Measurements from ENCODE around the gene CD164L2.

Gene CD164L2

GRCh38 chr1:27397110-27397509, 14.0 kb upstream of the CD164L2 start:
- H3K36me3 ChIP-seq (ENCODE audit: insufficient read depth), result no peaks in the 10 kb centered on the region
- no peaks in the 10 kb centered on the region for H3K79me2 ChIP-seq (ENCODE audit: insufficient read depth, low read depth)
- no peak for TF ChIP-seq CTCF (conservative IDR thresholded peaks at IDR 0.05; ENCODE audit: low read depth, low read length)
- no peaks in the 10 kb centered on the region for H4K20me1 ChIP-seq (ENCODE audit: insufficient read depth)
- no peak overlapping the region for H2AFZ ChIP-seq (ENCODE audit: low read depth)
- no peak overlapping the region for H3K4me2 ChIP-seq
- H3K9ac ChIP-seq, result no peak overlapping the region
- H3K27me3 ChIP-seq (ENCODE audit: insufficient read depth, low read depth), result no peaks in the 10 kb centered on the region
- no peak overlapping the region for H3K27ac ChIP-seq
- peaks cover 7% of the 10 kb centered on the region for H3K4me1 ChIP-seq (ENCODE audit: low read depth, poor library complexity, severe bottlenecking)
- H3K4me3 ChIP-seq (IDR thresholded peaks at IDR 0.05; ENCODE audit: insufficient read depth, low read depth, low read length), result no peak overlapping the region

- no peak overlapping the region for H3K4me2 ChIP-seq
- TF ChIP-seq CTCF (conservative IDR thresholded peaks at IDR 0.05; ENCODE audit: low read depth, low read length), result peak; percentile 94
- H3K27me3 ChIP-seq (ENCODE audit: insufficient read depth, low read depth), result no peaks in the 10 kb centered on the region
- no peak overlapping the region for H3K9ac ChIP-seq
- no peaks in the 10 kb centered on the region for H4K20me1 ChIP-seq (ENCODE audit: insufficient read depth)
- no peak overlapping the region for H3K27ac ChIP-seq
- no peaks in the 10 kb centered on the region for H3K79me2 ChIP-seq (ENCODE audit: insufficient read depth, low read depth)
- H3K36me3 ChIP-seq (ENCODE audit: insufficient read depth), result no peaks in the 10 kb centered on the region
- H3K4me1 ChIP-seq (ENCODE audit: low read depth, poor library complexity, severe bottlenecking), result peaks cover 7% of the 10 kb centered on the region
- H2AFZ ChIP-seq (ENCODE audit: low read depth), result no peak overlapping the region
- no peak overlapping the region for H3K4me3 ChIP-seq (IDR thresholded peaks at IDR 0.05; ENCODE audit: insufficient read depth, low read depth, low read length)
Observed at GRCh38 chr1:27395441-27396195, 12.5 kb upstream of the CD164L2 start.

- Histone ChIP-seq H3K4me1 (ENCODE audit: low read depth, poor library complexity, severe bottlenecking) (peaks cover 7% of the 10 kb centered on the region), H3K36me3 (ENCODE audit: insufficient read depth) (no peaks in the 10 kb centered on the region), H4K20me1 (ENCODE audit: insufficient read depth) (no peaks in the 10 kb centered on the region), H3K27ac (peak overlapping the region; percentile 12; the same call in 1 of the 2 replicates), H3K4me2 (no peak overlapping the region), H3K9ac (no peak overlapping the region), H3K79me2 (ENCODE audit: insufficient read depth, low read depth) (no peaks in the 10 kb centered on the region), H3K4me3 (IDR thresholded peaks at IDR 0.05; ENCODE audit: insufficient read depth, low read depth, low read length) (no peak overlapping the region), H3K27me3 (ENCODE audit: insufficient read depth, low read depth) (no peaks in the 10 kb centered on the region; the same call in 1 of the 2 replicates), H2AFZ (ENCODE audit: low read depth) (no peak overlapping the region)
- no peak for TF ChIP-seq CTCF (conservative IDR thresholded peaks at IDR 0.05; ENCODE audit: low read depth, low read length)
Observed at GRCh38 chr1:27394925-27395324, 11.8 kb upstream of the CD164L2 start.

GRCh38 chr1:27394282-27394658, 11.1 kb upstream of the CD164L2 start:
- Histone ChIP-seq H3K27me3 (ENCODE audit: insufficient read depth, low read depth) (no peaks in the 10 kb centered on the region; the same call in 1 of the 2 replicates), H3K27ac (no peak overlapping the region), H3K4me1 (ENCODE audit: low read depth, poor library complexity, severe bottlenecking) (peaks cover 7% of the 10 kb centered on the region), H3K36me3 (ENCODE audit: insufficient read depth) (no peaks in the 10 kb centered on the region), H3K4me2 (no peak overlapping the region), H4K20me1 (ENCODE audit: insufficient read depth) (no peaks in the 10 kb centered on the region), H2AFZ (ENCODE audit: low read depth) (no peak overlapping the region), H3K9ac (no peak overlapping the region), H3K79me2 (ENCODE audit: insufficient read depth, low read depth) (no peaks in the 10 kb centered on the region), H3K4me3 (IDR thresholded peaks at IDR 0.05; ENCODE audit: insufficient read depth, low read depth, low read length) (no peak overlapping the region)
- TF ChIP-seq CTCF (conservative IDR thresholded peaks at IDR 0.05; ENCODE audit: low read depth, low read length), result no peak

All from KMS-11 (cell line).